Lower leg skin (tissue), 3 donors: ENCODE measurements around the gene SH2D3C.

Source experiments
- POLR2A ChIP-seq, 2 donors: fragments of 450-650 bp; IDR thresholded peaks; one replicate each; pipeline ENCODE4 v1.6.1; 2016 to 2017; ENCODE audit warnings: antibody characterized with exemption in 2 of 2, mild to moderate bottlenecking in 1 of 2, moderate library complexity in 1 of 2
- TF ChIP-seq, protein P1 (sequence below), 3 donors: fragments of 450-650 bp; IDR thresholded peaks; one replicate each; pipeline ENCODE4 v1.5.1; 2016; ENCODE audit warnings: antibody characterized with exemption in 3 of 3, mild to moderate bottlenecking in 3 of 3, moderate library complexity in 2 of 3

DNA sequence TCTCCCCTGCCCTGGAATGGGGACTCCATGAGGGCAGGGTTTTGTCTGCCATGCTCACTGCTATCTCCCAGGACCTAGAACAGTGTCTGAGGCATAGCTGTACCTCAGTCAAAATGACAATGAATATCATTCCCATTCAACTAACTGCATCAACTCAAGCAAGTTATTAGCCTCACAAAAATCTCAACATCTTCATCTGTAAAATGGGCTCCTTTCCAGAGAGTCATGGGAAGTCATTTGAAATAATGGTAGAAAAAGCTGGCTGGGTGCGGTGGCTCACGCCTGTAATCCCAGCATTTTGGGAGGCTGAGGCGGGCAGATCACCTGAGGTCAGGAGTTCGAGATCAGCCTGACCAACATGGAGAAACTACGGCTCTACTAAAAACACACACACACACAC, 9.4 kb downstream of the SH2D3C start:
- TF ChIP-seq, protein P1, sequence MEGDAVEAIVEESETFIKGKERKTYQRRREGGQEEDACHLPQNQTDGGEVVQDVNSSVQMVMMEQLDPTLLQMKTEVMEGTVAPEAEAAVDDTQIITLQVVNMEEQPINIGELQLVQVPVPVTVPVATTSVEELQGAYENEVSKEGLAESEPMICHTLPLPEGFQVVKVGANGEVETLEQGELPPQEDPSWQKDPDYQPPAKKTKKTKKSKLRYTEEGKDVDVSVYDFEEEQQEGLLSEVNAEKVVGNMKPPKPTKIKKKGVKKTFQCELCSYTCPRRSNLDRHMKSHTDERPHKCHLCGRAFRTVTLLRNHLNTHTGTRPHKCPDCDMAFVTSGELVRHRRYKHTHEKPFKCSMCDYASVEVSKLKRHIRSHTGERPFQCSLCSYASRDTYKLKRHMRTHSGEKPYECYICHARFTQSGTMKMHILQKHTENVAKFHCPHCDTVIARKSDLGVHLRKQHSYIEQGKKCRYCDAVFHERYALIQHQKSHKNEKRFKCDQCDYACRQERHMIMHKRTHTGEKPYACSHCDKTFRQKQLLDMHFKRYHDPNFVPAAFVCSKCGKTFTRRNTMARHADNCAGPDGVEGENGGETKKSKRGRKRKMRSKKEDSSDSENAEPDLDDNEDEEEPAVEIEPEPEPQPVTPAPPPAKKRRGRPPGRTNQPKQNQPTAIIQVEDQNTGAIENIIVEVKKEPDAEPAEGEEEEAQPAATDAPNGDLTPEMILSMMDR (IDR thresholded peaks at IDR 0.05) = no peak
- no peak for TF ChIP-seq POLR2A (IDR thresholded peaks at IDR 0.05)
